K562 (cell line): ENCODE measurements around the gene TM4SF18. TPM values are rescaled to one million over a fixed set of nuclear protein-coding genes. Genes with fewer than 3 reads are reported as not detected.

Experiments
- ATAC-seq: fragments of 200-7000 bp; cut with Tn5 transposase; 3 replicates; pipeline ENCODE4 v1.9.1; 2020; ENCODE audit warnings: moderate library complexity
- BruUV-seq: library from RNA; stranded (reverse); fragments of 400-500 nt; replicated peaks from 2 replicates; lab custom pipeline; 2021; lab: Mats Ljungman, UMichigan
- CTCF ChIA-PET: fragments of 300-600 bp; formaldehyde crosslinking; extraction: SDS; loops from one replicate; lab custom pipeline; 2021; ENCODE audit warnings: low intra/inter-chr PET ratio; lab: Yijun Ruan, JAX
- POLR2A ChIA-PET: fragments of 300-600, 350-650 bp; sonication (Branson Sonifier 250); formaldehyde crosslinking; extraction: SDS; loops from one replicate; lab custom pipeline; 2021; ENCODE audit warnings: antibody characterized with exemption, inconsistent platforms; lab: Yijun Ruan, JAX
- DNase-seq, 4 experiments: peaks; one replicate each; pipeline versions ENCODE4 v3.0.0 to v3.0.0-alpha.2; 2011 to 2018; ENCODE audit warnings: low spot score in 3 of 4, mixed read lengths in 3 of 4; ENCODE audit errors: extremely low read depth in 1 of 4
- FAIRE-seq: peaks from 2 replicates; lab custom pipeline; 2011; peaks lifted over from hg19 to GRCh38; lab: Jason Lieb, UNC
- H2AFZ ChIP-seq: 2 replicates; pipeline ENCODE4 v1.6.0; 2011; ENCODE audit warnings: low read depth, low read length, control low read depth, inconsistent platforms
- H3K27ac ChIP-seq: fragments of 200-600 bp; 3 replicates; pipeline ENCODE4 v1.8.0; 2011; ENCODE audit warnings: low read depth, mild to moderate bottlenecking, control low read depth, inconsistent platforms, low read length, moderate library complexity, mixed read lengths; ENCODE audit errors: extremely low read depth
- H3K27me3 ChIP-seq, 2 experiments: fragments of 300-600 bp in 1 of 2; 2 replicates in 1 of 2; 3 replicates in 1 of 2; pipeline versions ENCODE4 v1.6.0 to v1.8.0; 2011; ENCODE audit warnings: inconsistent platforms in 2 of 2, low read length in 2 of 2, mild to moderate bottlenecking in 1 of 2, mixed read lengths in 1 of 2, moderate library complexity in 1 of 2; ENCODE audit not compliant: control insufficient read depth in 2 of 2, insufficient read depth in 2 of 2
- H3K36me3 ChIP-seq: fragments of 300-600 bp; 3 replicates; pipeline ENCODE4 v1.8.0; 2011; ENCODE audit warnings: mild to moderate bottlenecking, low read length, inconsistent platforms; ENCODE audit not compliant: control insufficient read depth, insufficient read depth
- H3K4me1 ChIP-seq, 2 experiments: fragments of 200-600 bp in 1 of 2; replicated peaks in 1 of 2; 2 replicates in 1 of 2; 3 replicates in 1 of 2; pipeline versions ENCODE4 v1.5.1 to v1.8.0; 2011; ENCODE audit warnings: inconsistent platforms in 2 of 2, low read length in 2 of 2, mild to moderate bottlenecking in 1 of 2, mixed read lengths in 1 of 2, moderate library complexity in 1 of 2; ENCODE audit not compliant: control insufficient read depth in 2 of 2, insufficient read depth in 2 of 2
- H3K4me2 ChIP-seq: 2 replicates; pipeline ENCODE4 v1.6.1; 2011; ENCODE audit warnings: low read length, control low read depth, inconsistent platforms, mixed read lengths; ENCODE audit not compliant: insufficient read depth
- H3K4me3 ChIP-seq: fragments of 200-600 bp; sonication (generic), shearing (Covaris generic); 2 replicates; pipeline ENCODE4 v1.5.1; 2016; ENCODE audit warnings: control low read depth, inconsistent platforms
- H3K79me2 ChIP-seq: fragments of 200-600 bp; 3 replicates; pipeline ENCODE4 v1.8.0; 2011; ENCODE audit warnings: low read length, inconsistent platforms; ENCODE audit not compliant: control insufficient read depth, insufficient read depth
- H3K9ac ChIP-seq, 2 experiments: 2 replicates each; pipeline versions ENCODE4 v1.6.0 to v1.6.1; 2011; ENCODE audit warnings: low read depth in 2 of 2, low read length in 2 of 2, control low read depth in 1 of 2, inconsistent platforms in 1 of 2, mild to moderate bottlenecking in 1 of 2, mixed read lengths in 1 of 2; ENCODE audit not compliant: insufficient read depth in 1 of 2
- H3K9me1 ChIP-seq: one replicate; pipeline ENCODE4 v1.6.0; 2011; ENCODE audit warnings: inconsistent platforms, mild to moderate bottlenecking, low read length, moderate library complexity; ENCODE audit not compliant: control insufficient read depth, insufficient read depth
- H3K9me3 ChIP-seq: replicated peaks from 2 replicates; pipeline ENCODE4 v1.5.1; 2011; ENCODE audit warnings: low read depth, low read length, inconsistent platforms; ENCODE audit not compliant: control insufficient read depth, insufficient read depth
- H4K20me1 ChIP-seq: replicated peaks from 2 replicates; pipeline ENCODE4 v1.6.1; 2011; ENCODE audit warnings: low read length, inconsistent platforms, mixed read lengths; ENCODE audit not compliant: control insufficient read depth, insufficient read depth
- COPS2 ChIP-seq: fragments of 450-650 bp; conservative IDR thresholded peaks from 2 replicates; pipeline ENCODE4 v1.6.1; 2016; ENCODE audit warnings: mild to moderate bottlenecking, moderate library complexity
- CREB1 ChIP-seq, 2 experiments: sonication (generic) in 1 of 2; formaldehyde crosslinking in 1 of 2; IDR thresholded peaks; 2 replicates each; pipeline versions ENCODE4 v1.6.1 to v1.8.0; 2012 to 2022; ENCODE audit warnings: inconsistent platforms in 1 of 2, mild to moderate bottlenecking in 1 of 2, missing genetic modification reagents in 1 of 2, moderate library complexity in 1 of 2
- ETV1 ChIP-seq: fragments of 450-650 bp; conservative IDR thresholded peaks from 2 replicates; pipeline ENCODE4 v1.6.1; 2016; ENCODE audit warnings: missing genetic modification characterization, control low read depth, low read depth, missing compliant biosample characterization
- HES1 ChIP-seq: fragments of 450-650 bp; IDR thresholded peaks from 2 replicates; pipeline ENCODE4 v1.6.1; 2016; ENCODE audit warnings: low read depth, mild to moderate bottlenecking, moderate library complexity
- JUN ChIP-seq, 2 experiments: sonication (generic) in 1 of 2; formaldehyde crosslinking in 1 of 2; IDR thresholded peaks; 2 replicates each; pipeline versions ENCODE4 v1.6.1 to v1.8.0; 2012 to 2022; ENCODE audit warnings: borderline replicate concordance in 2 of 2, mild to moderate bottlenecking in 2 of 2, improper control_type of control experiment in 1 of 2, low read depth in 1 of 2, low read length in 1 of 2, missing genetic modification reagents in 1 of 2
- JUNB ChIP-seq: fragments of 450-650 bp; formaldehyde crosslinking; conservative IDR thresholded peaks from 2 replicates; pipeline ENCODE4 v1.4.0; 2020; ENCODE audit warnings: mild to moderate bottlenecking
- MCM2 ChIP-seq: fragments of 450-650 bp; IDR thresholded peaks from 2 replicates; pipeline ENCODE4 v1.6.1; 2017; ENCODE audit warnings: low read depth, mild to moderate bottlenecking
- PHB ChIP-seq: fragments of 250-450 bp; sonication (Bioruptor Pico); IDR thresholded peaks from 2 replicates; pipeline ENCODE4 v1.5.0; 2021
- TAF1 ChIP-seq: IDR thresholded peaks from 2 replicates; pipeline ENCODE4 v1.6.1; 2011; ENCODE audit warnings: mild to moderate bottlenecking, low read length, moderate library complexity; ENCODE audit not compliant: insufficient read depth, control insufficient read depth, severe bottlenecking; ENCODE audit errors: extremely low read depth
- TEAD4 ChIP-seq, 2 experiments: sonication (generic) in 1 of 2; formaldehyde crosslinking in 1 of 2; IDR thresholded peaks; 2 replicates each; pipeline versions ENCODE4 v1.6.1 to v1.8.0; 2012 to 2022; ENCODE audit warnings: borderline replicate concordance in 1 of 2, inconsistent platforms in 1 of 2, low read length in 1 of 2, mild to moderate bottlenecking in 1 of 2, missing genetic modification reagents in 1 of 2
- ZBTB1 ChIP-seq: sonication (generic); formaldehyde crosslinking; IDR thresholded peaks from 2 replicates; pipeline ENCODE4 v1.8.1; 2023; ENCODE audit warnings: missing genetic modification reagents, low read depth, mild to moderate bottlenecking, borderline replicate concordance
- ZC3H8 ChIP-seq: fragments of 450-650 bp; IDR thresholded peaks from 2 replicates; pipeline ENCODE4 v1.6.1; 2017
- ZNF121 ChIP-seq: sonication (generic); formaldehyde crosslinking; conservative IDR thresholded peaks from 2 replicates; pipeline ENCODE4 v1.8.0; 2022; ENCODE audit warnings: missing genetic modification reagents
- ZNF347 ChIP-seq: fragments of 450-650 bp; formaldehyde crosslinking; IDR thresholded peaks from 2 replicates; pipeline ENCODE4 v1.4.0; 2020; ENCODE audit warnings: low read depth, mild to moderate bottlenecking, moderate library complexity
- ZNF76 ChIP-seq: fragments of 250-450 bp; sonication (Bioruptor Pico); IDR thresholded peaks from 2 replicates; pipeline ENCODE4 v1.4.0; 2020; ENCODE audit warnings: mild to moderate bottlenecking, moderate library complexity, borderline replicate concordance
- ZNF830 ChIP-seq: fragments of 250-450 bp; sonication (Bioruptor Pico); IDR thresholded peaks from 2 replicates; pipeline ENCODE4 v1.5.0; 2021; ENCODE audit warnings: mild to moderate bottlenecking
- WGBS: fragments of 100-300 bp; shearing (Covaris generic); methylation state at CpG from one replicate; pipeline ENCODE4 v1.1.6; 2016; ENCODE audit warnings: low coverage, mixed read lengths; ENCODE audit not compliant: insufficient coverage; ENCODE audit errors: missing lambda C conversion rate; 5-methylcytosine and 5-hydroxymethylcytosine counted together
- in situ Hi-C: fragments of 300-500 bp; cut with MboI; formaldehyde crosslinking; loops from 4 replicates; pipeline ENCODE4 v1.15.0; 2018; ENCODE audit warnings: inconsistent platforms, mixed read lengths
- intact Hi-C: fragments of 100-400 bp; cut with micrococcal nuclease; formaldehyde crosslinking; loops from 2 replicates; pipeline ENCODE4 v1.14.2; 2022
- polyA plus RNA-seq, 8 experiments: library from polyadenylated mRNA; depleted of rRNA in 4 of 8; stranded (reverse) in 5 of 8; unstranded in 3 of 8; fragments of >200 nt; fragmentation: Nextera tagmentation in 2 of 8; fragmentation: Illumina TruSeq in 1 of 8; extraction: Ambion mirVana in 2 of 8; extraction: Trizol in 1 of 8; gene quantifications; 2 replicates each; pipeline versions ENCODE4 v1.2.1 to v1.2.3, GENCODE V29; 2011 to 2014; ENCODE audit warnings: inconsistent platforms in 1 of 8, missing spikeins in 1 of 8
- total RNA-seq, 7 experiments: library from RNA; depleted of rRNA in 6 of 7; stranded (reverse); fragments of >200 nt in 6 of 7; fragmentation: Illumina TruSeq in 2 of 7; extraction: Trizol in 2 of 7; gene quantifications; 2 replicates each; pipeline versions ENCODE4 v1.2.1 to v1.2.3, GENCODE V29; 2011 to 2021; ENCODE audit warnings: low replicate concordance in 1 of 7
- TF ChIP-seq, protein P1 (sequence below): fragments of 450-650 bp; IDR thresholded peaks from 2 replicates; pipeline ENCODE4 v1.7.0; 2016; ENCODE audit warnings: borderline replicate concordance
- TF ChIP-seq, protein P2 (sequence below): IDR thresholded peaks from 2 replicates; pipeline ENCODE4 v1.6.1; 2011; ENCODE audit warnings: borderline replicate concordance, low read depth, mild to moderate bottlenecking, moderate library complexity, low read length; ENCODE audit not compliant: insufficient read depth, poor library complexity, severe bottlenecking

TM4SF18 gene
- total and polyA plus RNA-seq, 9 of the 15 experiments (the other 6 are each of a cell fraction or from before 2014, with no cell fraction given): not detected

GRCh38 chr3:149288655-149289054 is 44.8 kb downstream of the TM4SF18 start:
- WGBS: 0% methylated on average over 4 of the region's 5 CpGs
- DNase-seq: no peak
- in situ Hi-C loops: no loop called here
- no peak for TF ChIP-seq CREB1 (IDR thresholded peaks at IDR 0.05)
- no peak for TF ChIP-seq CREB1 (CRISPR knock-in tag; IDR thresholded peaks at IDR 0.05)
- TF ChIP-seq JUN (IDR thresholded peaks at IDR 0.05; ENCODE audit: borderline replicate concordance, low read depth, low read length): no peak
- no peak for TF ChIP-seq JUN (CRISPR knock-in tag; IDR thresholded peaks at IDR 0.05; ENCODE audit: borderline replicate concordance)
- TF ChIP-seq MCM2: no peak
- TF ChIP-seq TAF1: no peak
- TF ChIP-seq ZNF76 (CRISPR knock-in tag): no peak
- TF ChIP-seq, protein P1, sequence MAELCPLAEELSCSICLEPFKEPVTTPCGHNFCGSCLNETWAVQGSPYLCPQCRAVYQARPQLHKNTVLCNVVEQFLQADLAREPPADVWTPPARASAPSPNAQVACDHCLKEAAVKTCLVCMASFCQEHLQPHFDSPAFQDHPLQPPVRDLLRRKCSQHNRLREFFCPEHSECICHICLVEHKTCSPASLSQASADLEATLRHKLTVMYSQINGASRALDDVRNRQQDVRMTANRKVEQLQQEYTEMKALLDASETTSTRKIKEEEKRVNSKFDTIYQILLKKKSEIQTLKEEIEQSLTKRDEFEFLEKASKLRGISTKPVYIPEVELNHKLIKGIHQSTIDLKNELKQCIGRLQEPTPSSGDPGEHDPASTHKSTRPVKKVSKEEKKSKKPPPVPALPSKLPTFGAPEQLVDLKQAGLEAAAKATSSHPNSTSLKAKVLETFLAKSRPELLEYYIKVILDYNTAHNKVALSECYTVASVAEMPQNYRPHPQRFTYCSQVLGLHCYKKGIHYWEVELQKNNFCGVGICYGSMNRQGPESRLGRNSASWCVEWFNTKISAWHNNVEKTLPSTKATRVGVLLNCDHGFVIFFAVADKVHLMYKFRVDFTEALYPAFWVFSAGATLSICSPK: no peak
- no peak for TF ChIP-seq COPS2
- no peak for TF ChIP-seq ZBTB1
- no peak for TF ChIP-seq JUNB (CRISPR knock-in tag)
- TF ChIP-seq HES1: no peak
- no peak for TF ChIP-seq ZNF830 (CRISPR knock-in tag)
- TF ChIP-seq ZNF121 (CRISPR knock-in tag): no peak
- TF ChIP-seq ZNF347 (CRISPR knock-in tag): no peak
- TF ChIP-seq PHB (CRISPR knock-in tag): no peak
- TF ChIP-seq TEAD4 (IDR thresholded peaks at IDR 0.05; ENCODE audit: low read length): no peak
- TF ChIP-seq TEAD4 (CRISPR knock-in tag; IDR thresholded peaks at IDR 0.05; ENCODE audit: borderline replicate concordance): no peak
- TF ChIP-seq ZC3H8: no peak
- TF ChIP-seq, protein P2, sequence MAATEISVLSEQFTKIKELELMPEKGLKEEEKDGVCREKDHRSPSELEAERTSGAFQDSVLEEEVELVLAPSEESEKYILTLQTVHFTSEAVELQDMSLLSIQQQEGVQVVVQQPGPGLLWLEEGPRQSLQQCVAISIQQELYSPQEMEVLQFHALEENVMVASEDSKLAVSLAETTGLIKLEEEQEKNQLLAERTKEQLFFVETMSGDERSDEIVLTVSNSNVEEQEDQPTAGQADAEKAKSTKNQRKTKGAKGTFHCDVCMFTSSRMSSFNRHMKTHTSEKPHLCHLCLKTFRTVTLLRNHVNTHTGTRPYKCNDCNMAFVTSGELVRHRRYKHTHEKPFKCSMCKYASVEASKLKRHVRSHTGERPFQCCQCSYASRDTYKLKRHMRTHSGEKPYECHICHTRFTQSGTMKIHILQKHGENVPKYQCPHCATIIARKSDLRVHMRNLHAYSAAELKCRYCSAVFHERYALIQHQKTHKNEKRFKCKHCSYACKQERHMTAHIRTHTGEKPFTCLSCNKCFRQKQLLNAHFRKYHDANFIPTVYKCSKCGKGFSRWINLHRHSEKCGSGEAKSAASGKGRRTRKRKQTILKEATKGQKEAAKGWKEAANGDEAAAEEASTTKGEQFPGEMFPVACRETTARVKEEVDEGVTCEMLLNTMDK: no peak
- TF ChIP-seq ETV1 (tag): no peak

More at GRCh38 chr3:149288655-149289054, 44.8 kb downstream of the TM4SF18 start:
- H4K20me1 ChIP-seq: no peaks in the 10 kb centered on the region
- ChIA-PET CTCF (no interaction called here), POLR2A (no interaction called here)
- H2AFZ ChIP-seq: no peak overlapping the region
- H3K27ac ChIP-seq: no peak overlapping the region
- no peak for ATAC-seq
- H3K79me2 ChIP-seq: no peaks in the 10 kb centered on the region
- no TSS peak for BruUV-seq
- intact Hi-C loops: no loop called here
- no peaks in the 10 kb centered on the region for H3K36me3 ChIP-seq
- FAIRE-seq: no peak
- peaks cover 4 to 15% of the 10 kb centered on the region in 2 experiments; a peak in 4 of 5 replicates for H3K27me3 ChIP-seq
- no peaks in the 10 kb centered on the region for H3K9me3 ChIP-seq
- peaks cover 0 to 4% of the 10 kb centered on the region in 2 experiments; a peak in 2 of 5 replicates for H3K4me1 ChIP-seq
- H3K9me1 ChIP-seq: no peaks in the 10 kb centered on the region
- no peak overlapping the region for H3K9ac ChIP-seq
- no peak overlapping the region for H3K4me2 ChIP-seq
- no peak overlapping the region for H3K4me3 ChIP-seq
